ENCODE data around the gene ABHD11.

DNA sequence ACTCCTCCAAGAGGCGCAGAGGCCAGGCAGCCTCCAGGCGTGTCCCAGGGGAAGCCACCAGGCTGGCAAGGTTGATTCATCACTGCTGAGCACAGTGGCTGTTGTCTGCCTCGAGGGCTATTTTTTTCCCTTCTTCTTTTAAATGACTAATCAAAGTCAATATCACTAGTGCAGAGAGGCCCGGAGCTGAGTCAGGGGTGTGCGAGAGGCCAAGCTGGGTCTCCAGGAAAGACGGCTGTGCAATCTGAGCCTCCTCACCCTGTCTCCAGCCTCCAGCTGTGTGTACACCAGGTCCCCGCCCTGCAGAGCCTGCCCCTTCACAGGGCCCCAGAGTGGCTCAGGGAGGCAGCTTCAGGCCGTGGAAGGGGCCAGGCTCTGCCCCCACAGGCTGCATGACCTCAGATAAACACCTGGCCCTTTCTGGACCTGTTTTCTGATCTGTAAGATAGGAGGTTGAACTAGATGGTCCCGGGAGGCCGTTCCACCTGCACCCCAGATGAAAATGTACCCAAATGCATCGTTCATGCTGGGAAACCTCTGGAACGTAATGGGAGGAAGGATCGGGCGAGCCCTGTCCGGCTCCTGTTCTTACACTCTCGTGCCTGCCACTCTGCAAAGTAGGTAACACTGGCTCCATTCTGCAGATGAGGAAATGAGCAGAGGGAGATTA lies 22.8 kb downstream of the ABHD11 start:
- TF ChIP-seq, protein P1, sequence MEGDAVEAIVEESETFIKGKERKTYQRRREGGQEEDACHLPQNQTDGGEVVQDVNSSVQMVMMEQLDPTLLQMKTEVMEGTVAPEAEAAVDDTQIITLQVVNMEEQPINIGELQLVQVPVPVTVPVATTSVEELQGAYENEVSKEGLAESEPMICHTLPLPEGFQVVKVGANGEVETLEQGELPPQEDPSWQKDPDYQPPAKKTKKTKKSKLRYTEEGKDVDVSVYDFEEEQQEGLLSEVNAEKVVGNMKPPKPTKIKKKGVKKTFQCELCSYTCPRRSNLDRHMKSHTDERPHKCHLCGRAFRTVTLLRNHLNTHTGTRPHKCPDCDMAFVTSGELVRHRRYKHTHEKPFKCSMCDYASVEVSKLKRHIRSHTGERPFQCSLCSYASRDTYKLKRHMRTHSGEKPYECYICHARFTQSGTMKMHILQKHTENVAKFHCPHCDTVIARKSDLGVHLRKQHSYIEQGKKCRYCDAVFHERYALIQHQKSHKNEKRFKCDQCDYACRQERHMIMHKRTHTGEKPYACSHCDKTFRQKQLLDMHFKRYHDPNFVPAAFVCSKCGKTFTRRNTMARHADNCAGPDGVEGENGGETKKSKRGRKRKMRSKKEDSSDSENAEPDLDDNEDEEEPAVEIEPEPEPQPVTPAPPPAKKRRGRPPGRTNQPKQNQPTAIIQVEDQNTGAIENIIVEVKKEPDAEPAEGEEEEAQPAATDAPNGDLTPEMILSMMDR (IDR thresholded peaks at IDR 0.05; ENCODE audit: low read depth, low read length), result no peak
- TF ChIP-seq EZH2phosphoT487 (IDR thresholded peaks at IDR 0.05; ENCODE audit: low read depth), result no peak
